HepG2 (cell line): ENCODE measurements around the gene CACNA1G. TPM values are rescaled to one million over a fixed set of nuclear protein-coding genes. Genes with fewer than 3 reads are reported as not detected.

Experiments
- AHDC1 ChIP-seq: sonication (generic); formaldehyde crosslinking; IDR thresholded peaks from 2 replicates; pipeline ENCODE4 v1.5.1; 2020; ENCODE audit warnings: mild to moderate bottlenecking, missing genetic modification reagents, borderline replicate concordance
- BCLAF1 ChIP-seq: fragments of 450-650 bp; IDR thresholded peaks from 2 replicates; pipeline ENCODE4 v1.6.1; 2017; ENCODE audit warnings: mild to moderate bottlenecking
- BHLHE40 ChIP-seq: IDR thresholded peaks from 2 replicates; pipeline ENCODE4 v1.6.1; 2011; ENCODE audit warnings: low read length, improper control_type of control experiment
- FOXA1 ChIP-seq, 2 experiments: fragments of 450-650 bp in 1 of 2; sonication (generic) in 1 of 2; formaldehyde crosslinking in 1 of 2; IDR thresholded peaks; 2 replicates each; pipeline versions ENCODE4 v1.4.0 to v1.6.1; 2016 to 2020; ENCODE audit warnings: missing genetic modification reagents in 1 of 2
- FOXJ3 ChIP-seq: sonication (generic); formaldehyde crosslinking; IDR thresholded peaks from 2 replicates; pipeline ENCODE4 v1.4.0; 2020; ENCODE audit warnings: missing genetic modification reagents, mild to moderate bottlenecking, borderline replicate concordance
- FOXO1 ChIP-seq: sonication (generic); formaldehyde crosslinking; IDR thresholded peaks from 2 replicates; pipeline ENCODE4 v1.4.0; 2020; ENCODE audit warnings: missing genetic modification reagents
- HMGXB4 ChIP-seq, 2 experiments: sonication (generic) in 1 of 2; formaldehyde crosslinking in 1 of 2; IDR thresholded peaks; 2 replicates each; pipeline versions ENCODE4 v1.4.0 to v1.6.1; 2018 to 2020; ENCODE audit warnings: missing genetic modification reagents in 2 of 2, borderline replicate concordance in 1 of 2, low read depth in 1 of 2, mild to moderate bottlenecking in 1 of 2, missing biosample characterization in 1 of 2
- THAP9 ChIP-seq: sonication (generic); formaldehyde crosslinking; IDR thresholded peaks from 2 replicates; pipeline ENCODE4; 2020; ENCODE audit warnings: missing genetic modification reagents, mild to moderate bottlenecking, borderline replicate concordance
- U2AF1 ChIP-seq: fragments of 200-400 bp; formaldehyde crosslinking; optimal IDR thresholded peaks from 2 replicates; pipeline ENCODE3; 2017; ENCODE audit warnings: mild to moderate bottlenecking, low read depth, low read length
- ZNF101 ChIP-seq: sonication (generic); formaldehyde crosslinking; IDR thresholded peaks from 2 replicates; pipeline ENCODE4 v1.4.0; 2020; ENCODE audit warnings: mild to moderate bottlenecking, low read depth, missing genetic modification reagents, borderline replicate concordance
- ZNF160 ChIP-seq: sonication (generic); formaldehyde crosslinking; IDR thresholded peaks from 2 replicates; pipeline ENCODE4 v1.8.0; 2022; ENCODE audit warnings: mild to moderate bottlenecking, inconsistent platforms, missing genetic modification reagents
- ZNF513 ChIP-seq: sonication (generic); formaldehyde crosslinking; conservative IDR thresholded peaks from 2 replicates; pipeline ENCODE4 v1.5.0; 2020; ENCODE audit warnings: missing genetic modification reagents
- ZNF792 ChIP-seq: IDR thresholded peaks from 2 replicates; pipeline ENCODE4 v1.6.1; 2016
- polyA plus RNA-seq, 8 experiments: library from polyadenylated mRNA; depleted of rRNA in 3 of 8; stranded (reverse) in 7 of 8; unstranded in 1 of 8; fragments of >200 nt; fragmentation: Illumina TruSeq in 4 of 8; extraction: Trizol in 4 of 8; gene quantifications; 2 replicates each; pipeline versions ENCODE4 v1.2.1 to v1.2.3, GENCODE V29; 2011 to 2016; ENCODE audit warnings: low read depth in 4 of 8, missing spikeins in 1 of 8, mixed read lengths in 1 of 8; ENCODE audit not compliant: insufficient read depth in 1 of 8
- total RNA-seq, 5 experiments: library from RNA; depleted of rRNA; stranded (reverse); fragments of >200 nt; fragmentation: Illumina TruSeq; extraction: Trizol; gene quantifications; 2 replicates each; pipeline ENCODE4 v1.2.3, GENCODE V29; 2016; ENCODE audit warnings: low read depth in 1 of 5

Gene CACNA1G
- total and polyA plus RNA-seq, 2 of the 13 experiments (the other 11 are each of a cell fraction or from before 2014, with no cell fraction given) = 0.02 TPM; not detected in 1

- TF ChIP-seq BCLAF1 = no peak
- no peak for TF ChIP-seq ZNF101 (CRISPR knock-in tag)
- TF ChIP-seq FOXO1 (CRISPR knock-in tag) = no peak
- peak; percentile 63 for TF ChIP-seq ZNF792
- TF ChIP-seq BHLHE40 = peak; percentile 85
- no peak for TF ChIP-seq AHDC1 (CRISPR knock-in tag)
- no peak for TF ChIP-seq U2AF1
- TF ChIP-seq ZNF160 (CRISPR knock-in tag) = no peak
- no peak for TF ChIP-seq ZNF513 (CRISPR knock-in tag)
- no peak for TF ChIP-seq THAP9 (CRISPR knock-in tag)
- no peak for TF ChIP-seq HMGXB4 (CRISPR knock-in tag; IDR thresholded peaks at IDR 0.05; ENCODE audit: borderline replicate concordance in 1 of 2, low read depth in 1 of 2)
- no peak for TF ChIP-seq FOXJ3
- TF ChIP-seq FOXA1 (IDR thresholded peaks at IDR 0.05) = no peak
- TF ChIP-seq FOXA1 (CRISPR knock-in tag; IDR thresholded peaks at IDR 0.05) = 0 out of 2 replicates have a peak, but pooled peaks have one; percentile 3
These were observed 80.3 kb downstream of the CACNA1G start (continued) for GRCh38 chr17:50640686-50641351.
